ENCODE data around the gene TIAM1.

DNA sequence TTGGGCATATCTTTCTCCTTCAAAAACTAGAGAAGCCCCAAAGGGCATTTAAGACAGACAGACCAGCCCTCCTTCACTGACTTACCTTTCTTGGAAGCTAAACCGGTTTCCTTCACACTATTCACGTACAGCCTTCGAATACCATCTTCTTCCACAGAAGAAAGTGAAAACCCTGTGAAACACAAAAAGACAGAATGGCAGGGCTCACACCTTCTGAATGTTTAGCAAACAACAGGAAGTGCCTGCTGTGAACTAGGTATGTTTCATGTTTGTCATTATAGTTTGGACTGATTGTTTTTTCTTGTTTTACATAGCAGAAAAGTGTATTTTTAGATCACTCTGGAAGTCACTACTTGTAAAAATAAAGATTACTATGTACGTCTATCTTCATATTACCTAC lies 157.1 kb downstream of the TIAM1 start:
- TF ChIP-seq, protein P1, sequence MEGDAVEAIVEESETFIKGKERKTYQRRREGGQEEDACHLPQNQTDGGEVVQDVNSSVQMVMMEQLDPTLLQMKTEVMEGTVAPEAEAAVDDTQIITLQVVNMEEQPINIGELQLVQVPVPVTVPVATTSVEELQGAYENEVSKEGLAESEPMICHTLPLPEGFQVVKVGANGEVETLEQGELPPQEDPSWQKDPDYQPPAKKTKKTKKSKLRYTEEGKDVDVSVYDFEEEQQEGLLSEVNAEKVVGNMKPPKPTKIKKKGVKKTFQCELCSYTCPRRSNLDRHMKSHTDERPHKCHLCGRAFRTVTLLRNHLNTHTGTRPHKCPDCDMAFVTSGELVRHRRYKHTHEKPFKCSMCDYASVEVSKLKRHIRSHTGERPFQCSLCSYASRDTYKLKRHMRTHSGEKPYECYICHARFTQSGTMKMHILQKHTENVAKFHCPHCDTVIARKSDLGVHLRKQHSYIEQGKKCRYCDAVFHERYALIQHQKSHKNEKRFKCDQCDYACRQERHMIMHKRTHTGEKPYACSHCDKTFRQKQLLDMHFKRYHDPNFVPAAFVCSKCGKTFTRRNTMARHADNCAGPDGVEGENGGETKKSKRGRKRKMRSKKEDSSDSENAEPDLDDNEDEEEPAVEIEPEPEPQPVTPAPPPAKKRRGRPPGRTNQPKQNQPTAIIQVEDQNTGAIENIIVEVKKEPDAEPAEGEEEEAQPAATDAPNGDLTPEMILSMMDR (IDR thresholded peaks at IDR 0.05), result no peak
- TF ChIP-seq BHLHE40 (IDR thresholded peaks at IDR 0.05; ENCODE audit: low read depth, low read length), result no peak
- no peak for TF ChIP-seq POLR2A (IDR thresholded peaks at IDR 0.05; ENCODE audit: low read length)
- TF ChIP-seq RAD21 (conservative IDR thresholded peaks at IDR 0.05 in 1 of 2, IDR thresholded peaks at IDR 0.05 in 1 of 2), result no peak
- TF ChIP-seq, protein P2, sequence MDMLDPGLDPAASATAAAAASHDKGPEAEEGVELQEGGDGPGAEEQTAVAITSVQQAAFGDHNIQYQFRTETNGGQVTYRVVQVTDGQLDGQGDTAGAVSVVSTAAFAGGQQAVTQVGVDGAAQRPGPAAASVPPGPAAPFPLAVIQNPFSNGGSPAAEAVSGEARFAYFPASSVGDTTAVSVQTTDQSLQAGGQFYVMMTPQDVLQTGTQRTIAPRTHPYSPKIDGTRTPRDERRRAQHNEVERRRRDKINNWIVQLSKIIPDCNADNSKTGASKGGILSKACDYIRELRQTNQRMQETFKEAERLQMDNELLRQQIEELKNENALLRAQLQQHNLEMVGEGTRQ (IDR thresholded peaks at IDR 0.05), result no peak
- TF ChIP-seq NR3C1 (IDR thresholded peaks at IDR 0.05), result no peak
